Cardiac fibroblast (primary cell): ENCODE measurements around the gene ADRA1B.

ENCODE experiments used
- DNase-seq, 2 donors: peaks; one replicate each; pipeline versions ENCODE4 v3.0.0 to v3.0.0-alpha.2; 2010; ENCODE audit warnings: low read depth in 2 of 2
- H3K4me3 ChIP-seq, 2 donors: replicated peaks in 1 of 2; 1 replicate in 1 of 2; 2 replicates in 1 of 2; pipeline ENCODE4 v1.5.1; 2011; ENCODE audit warnings: low read depth in 2 of 2, low read length in 2 of 2, mild to moderate bottlenecking in 2 of 2, moderate library complexity in 1 of 2
- TF ChIP-seq, protein P1 (sequence below): IDR thresholded peaks from one replicate; pipeline ENCODE4 v1.5.1; 2011; ENCODE audit warnings: low read depth, mild to moderate bottlenecking, low read length, inconsistent platforms

The ADRA1B gene

GRCh38 chr5:159880676-159881075 is 35.6 kb upstream of the ADRA1B start:
- TF ChIP-seq, protein P1, sequence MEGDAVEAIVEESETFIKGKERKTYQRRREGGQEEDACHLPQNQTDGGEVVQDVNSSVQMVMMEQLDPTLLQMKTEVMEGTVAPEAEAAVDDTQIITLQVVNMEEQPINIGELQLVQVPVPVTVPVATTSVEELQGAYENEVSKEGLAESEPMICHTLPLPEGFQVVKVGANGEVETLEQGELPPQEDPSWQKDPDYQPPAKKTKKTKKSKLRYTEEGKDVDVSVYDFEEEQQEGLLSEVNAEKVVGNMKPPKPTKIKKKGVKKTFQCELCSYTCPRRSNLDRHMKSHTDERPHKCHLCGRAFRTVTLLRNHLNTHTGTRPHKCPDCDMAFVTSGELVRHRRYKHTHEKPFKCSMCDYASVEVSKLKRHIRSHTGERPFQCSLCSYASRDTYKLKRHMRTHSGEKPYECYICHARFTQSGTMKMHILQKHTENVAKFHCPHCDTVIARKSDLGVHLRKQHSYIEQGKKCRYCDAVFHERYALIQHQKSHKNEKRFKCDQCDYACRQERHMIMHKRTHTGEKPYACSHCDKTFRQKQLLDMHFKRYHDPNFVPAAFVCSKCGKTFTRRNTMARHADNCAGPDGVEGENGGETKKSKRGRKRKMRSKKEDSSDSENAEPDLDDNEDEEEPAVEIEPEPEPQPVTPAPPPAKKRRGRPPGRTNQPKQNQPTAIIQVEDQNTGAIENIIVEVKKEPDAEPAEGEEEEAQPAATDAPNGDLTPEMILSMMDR = no peak
- no peak for DNase-seq
- H3K4me3 ChIP-seq = no peak overlapping the region

DNA sequence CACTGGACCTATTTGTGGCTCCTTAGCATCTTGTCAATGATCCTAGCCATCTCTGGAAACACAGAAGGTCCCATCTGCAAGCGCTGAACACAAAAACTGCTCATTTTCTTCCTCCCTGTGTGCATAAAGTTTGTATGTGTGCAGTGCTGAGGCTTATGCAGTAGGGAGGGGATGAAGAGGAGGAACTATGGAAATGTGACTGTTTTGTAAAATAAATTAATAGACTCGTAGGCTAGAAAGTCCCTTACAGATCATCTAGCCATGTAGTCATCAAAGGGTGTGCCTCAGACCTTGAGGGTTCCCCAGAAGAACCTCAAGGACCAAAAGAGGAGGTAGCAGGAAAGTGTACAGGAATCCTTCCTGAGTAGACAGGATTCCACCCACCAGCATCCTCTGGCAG is 34.3 kb upstream of the ADRA1B start:
- no peak for DNase-seq
- TF ChIP-seq, protein P1 = no peak
- H3K4me3 ChIP-seq = no peak overlapping the region

DNA sequence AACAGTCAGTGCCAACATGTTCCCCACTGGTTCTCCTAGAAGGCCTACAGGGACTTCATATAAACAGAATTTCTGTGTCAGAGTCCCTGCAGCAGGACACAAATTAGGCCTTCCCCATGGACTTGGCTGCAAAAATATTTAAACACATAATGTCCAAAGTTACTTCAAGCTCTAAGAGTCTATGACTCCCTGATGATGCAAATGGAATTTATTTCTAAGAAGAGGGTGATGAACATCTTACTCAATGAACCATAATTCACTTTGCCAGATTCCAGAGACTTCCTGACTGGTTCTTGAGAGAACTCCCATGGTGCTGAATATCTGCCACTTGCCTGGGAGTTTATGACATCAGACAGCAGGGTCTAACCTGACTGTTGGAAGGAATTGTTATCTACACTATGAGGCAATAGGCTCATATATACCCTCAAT is 32.7 kb upstream of the ADRA1B start:
- DNase-seq = peak; percentile 72 to 91
- TF ChIP-seq, protein P1 = no peak
- H3K4me3 ChIP-seq = no peak overlapping the region

DNA sequence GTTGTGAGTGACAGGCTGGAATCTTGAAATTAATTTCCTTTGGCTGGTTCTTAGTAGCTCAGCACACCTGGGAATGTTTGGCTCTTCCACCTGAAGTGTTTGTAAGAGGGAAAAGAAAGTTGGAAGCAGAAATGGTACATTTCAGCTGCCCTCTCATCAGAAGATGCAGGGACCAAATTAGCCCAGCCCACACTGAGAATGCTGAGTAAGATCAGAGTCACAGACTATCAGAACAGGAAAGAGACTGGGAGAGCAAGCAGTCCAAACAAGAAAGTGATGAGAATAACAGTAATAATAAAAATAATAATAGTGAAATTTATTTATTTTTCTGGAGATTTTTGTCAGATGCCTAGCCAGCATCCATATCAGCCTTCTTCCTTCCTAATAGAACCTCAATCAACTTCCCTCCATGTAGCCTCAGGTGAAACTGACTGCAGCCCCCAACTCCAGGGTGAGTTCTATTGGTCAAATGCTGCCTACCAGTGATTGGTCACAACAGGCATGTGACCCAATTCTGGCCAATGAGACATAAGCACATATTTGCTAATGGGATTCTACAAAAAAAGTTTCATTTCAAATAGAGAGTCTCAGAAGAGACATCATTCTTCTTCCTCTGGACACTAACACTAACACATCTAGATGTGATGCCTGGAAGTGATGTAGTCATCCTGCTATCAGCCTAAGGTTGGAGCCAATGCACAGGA is 31.2 kb upstream of the ADRA1B start:
- TF ChIP-seq, protein P1 = no peak
- DNase-seq = peak in 1 of 2 donors; percentile 57
- H3K4me3 ChIP-seq = no peak overlapping the region

GRCh38 chr5:159886296-159886695 is 30.0 kb upstream of the ADRA1B start:
- no peak for DNase-seq
- TF ChIP-seq, protein P1 = no peak
- no peak overlapping the region for H3K4me3 ChIP-seq

DNA sequence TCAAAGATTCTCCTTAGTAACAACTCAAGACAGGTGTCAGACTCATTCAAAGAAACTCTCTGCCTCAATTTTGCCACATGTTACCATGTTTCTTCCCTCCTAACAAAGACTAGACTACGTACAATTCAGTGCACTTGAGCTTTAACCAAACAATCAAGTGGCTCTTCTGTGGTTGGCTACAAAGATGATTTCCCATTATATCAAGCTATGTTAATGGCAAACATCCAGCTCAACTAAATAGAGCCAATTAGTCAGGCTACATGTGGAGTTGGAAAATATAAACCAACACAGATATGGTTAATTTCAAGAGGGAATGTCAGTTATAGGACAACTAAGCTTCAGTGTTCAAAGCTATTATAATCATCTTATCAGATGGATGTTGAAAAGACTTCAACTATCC is 29.2 kb upstream of the ADRA1B start:
- no peak for DNase-seq
- TF ChIP-seq, protein P1 = no peak
- H3K4me3 ChIP-seq = no peak overlapping the region

DNA sequence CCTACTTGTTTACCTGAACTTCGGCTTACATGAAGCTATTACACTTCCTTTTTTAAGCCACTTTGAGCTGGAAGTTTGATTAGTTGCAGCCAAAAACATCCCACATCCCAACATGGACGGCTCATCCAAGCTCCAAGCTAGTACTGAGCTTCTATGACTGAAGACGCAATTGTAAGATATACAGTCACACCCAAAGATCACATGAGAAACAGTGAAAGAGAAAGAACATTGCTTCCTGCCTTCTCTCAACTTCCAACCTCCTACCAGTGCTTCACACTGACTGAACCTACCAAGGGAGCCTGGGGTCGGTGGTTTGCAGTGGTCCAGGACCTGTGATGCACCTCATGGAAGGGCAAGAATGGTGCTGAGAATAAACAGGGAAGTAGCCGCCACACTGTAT is 27.4 kb upstream of the ADRA1B start:
- TF ChIP-seq, protein P1 = no peak
- no peak overlapping the region for H3K4me3 ChIP-seq
- no peak for DNase-seq
